HCT116 (cell line): ENCODE measurements around the gene HUWE1. TPM values are rescaled to one million over a fixed set of nuclear protein-coding genes. Genes with fewer than 3 reads are reported as not detected.

Experiments
- ATAC-seq: fragments of 200-7000 bp; cut with Tn5 transposase; 2 replicates; pipeline ENCODE4 v1.9.1; 2020; ENCODE audit warnings: mild to moderate bottlenecking, moderate library complexity
- BruUV-seq: library from RNA; stranded (reverse); fragments of 400-500 nt; replicated peaks from 2 replicates; lab custom pipeline; 2021; lab: Mats Ljungman, UMichigan
- CTCF ChIA-PET: fragments of 300-600 bp; sonication (Branson Sonifier 250); formaldehyde crosslinking; loops from one replicate; lab custom pipeline; 2021; ENCODE audit warnings: antibody characterized with exemption; lab: Charles Lee
- POLR2A ChIA-PET: fragments of 300-600, 350-600 bp; sonication (Branson Sonifier 250); formaldehyde crosslinking; loops from one replicate; lab custom pipeline; 2021; ENCODE audit warnings: antibody characterized with exemption; lab: Charles Lee
- RAD21 ChIA-PET, 2 experiments: fragments of 300-600 bp; sonication (Branson Sonifier 250); formaldehyde crosslinking; loops; one replicate each; lab custom pipeline; 2023; ENCODE audit warnings: low total read pairs in 2 of 2; ENCODE audit not compliant: uncharacterized antibody in 2 of 2, unreplicated experiment in 2 of 2, low non-redundant PET in 1 of 2; lab: Charles Lee
- DNase-seq: peaks from one replicate; pipeline ENCODE4 v3.0.0-alpha.2; 2010; ENCODE audit warnings: low read depth, low spot score
- H2AFZ ChIP-seq: fragments of 200-600 bp; shearing (Covaris generic), sonication (generic); 2 replicates; pipeline ENCODE4 v1.6.1; 2017; ENCODE audit warnings: low read depth, mixed run types, mixed read lengths, antibody characterized with exemption, low read length; ENCODE audit not compliant: poor library complexity, severe bottlenecking
- H3K27ac ChIP-seq: 2 replicates; pipeline ENCODE4 v1.5.1; 2012; ENCODE audit warnings: low read depth, low read length
- H3K27me3 ChIP-seq: fragments of 200-600 bp; sonication (generic); 2 replicates; pipeline ENCODE4 v1.6.1; 2016; ENCODE audit warnings: mixed run types, low read length, mixed read lengths; ENCODE audit not compliant: insufficient read depth
- H3K36me3 ChIP-seq, 2 experiments: fragments of 200-500 bp in 1 of 2; fragments of 200-600 bp in 1 of 2; sonication (Bioruptor generic) in 1 of 2; sonication (generic) in 1 of 2; 2 replicates each; pipeline versions ENCODE4 v1.5.1 to v1.6.1; 2014 to 2016; ENCODE audit warnings: low read length in 2 of 2, inconsistent platforms in 1 of 2, mixed read lengths in 1 of 2, mixed run types in 1 of 2; ENCODE audit not compliant: insufficient read depth in 2 of 2, control insufficient read depth in 1 of 2
- H3K4me1 ChIP-seq, 2 experiments: fragments of 200-600 bp in 1 of 2; sonication (generic) in 1 of 2; 2 replicates each; pipeline versions ENCODE4 v1.5.1 to v1.6.1; 2012 to 2017; ENCODE audit warnings: low read length in 2 of 2, inconsistent platforms in 1 of 2, mild to moderate bottlenecking in 1 of 2, mixed read lengths in 1 of 2, mixed run types in 1 of 2, moderate library complexity in 1 of 2; ENCODE audit not compliant: insufficient read depth in 2 of 2, control insufficient read depth in 1 of 2
- H3K4me2 ChIP-seq: fragments of 200-600 bp; sonication (generic); 2 replicates; pipeline ENCODE4 v1.6.1; 2017; ENCODE audit warnings: mixed run types, low read length, mixed read lengths
- H3K4me3 ChIP-seq, 2 experiments: fragments of 200-600 bp in 1 of 2; sonication (generic) in 1 of 2; replicated peaks in 1 of 2; 2 replicates each; pipeline ENCODE4 v1.5.1; 2011 to 2016; ENCODE audit warnings: low read length in 2 of 2, control low read depth in 1 of 2, low read depth in 1 of 2, mild to moderate bottlenecking in 1 of 2, mixed read lengths in 1 of 2, mixed run types in 1 of 2
- H3K79me2 ChIP-seq: fragments of 200-600 bp; sonication (generic); 2 replicates; pipeline ENCODE4 v1.6.1; 2017; ENCODE audit warnings: mild to moderate bottlenecking, mixed run types, low read length, moderate library complexity, mixed read lengths; ENCODE audit not compliant: insufficient read depth
- H3K9ac ChIP-seq: fragments of 200-600 bp; sonication (generic); 2 replicates; pipeline ENCODE4 v1.6.1; 2016; ENCODE audit warnings: low read length, mixed read lengths
- H3K9me2 ChIP-seq: fragments of 200-600 bp; sonication (generic), shearing (Covaris generic); 2 replicates; pipeline ENCODE4 v1.6.1; 2017; ENCODE audit warnings: mixed run types, mild to moderate bottlenecking, moderate library complexity; ENCODE audit not compliant: insufficient read depth
- H3K9me3 ChIP-seq, 2 experiments: fragments of 200-500 bp in 1 of 2; fragments of 200-600 bp in 1 of 2; sonication (Bioruptor generic) in 1 of 2; sonication (generic) in 1 of 2; 2 replicates each; pipeline ENCODE4 v1.6.1; 2014 to 2017; ENCODE audit warnings: low read length in 2 of 2, mixed read lengths in 2 of 2, inconsistent platforms in 1 of 2, low read depth in 1 of 2, mild to moderate bottlenecking in 1 of 2, mixed run types in 1 of 2, moderate library complexity in 1 of 2; ENCODE audit not compliant: control insufficient read depth in 1 of 2, insufficient read depth in 1 of 2
- H4K20me1 ChIP-seq: fragments of 200-600 bp; sonication (generic), shearing (Covaris generic); 2 replicates; pipeline ENCODE4 v1.6.1; 2017; ENCODE audit warnings: mixed run types, mild to moderate bottlenecking, moderate library complexity; ENCODE audit not compliant: insufficient read depth
- CBX3 ChIP-seq: IDR thresholded peaks from 2 replicates; pipeline ENCODE4 v1.6.1; 2012; ENCODE audit warnings: low read depth
- EZH2 ChIP-seq: fragments of 200-600 bp; sonication (generic); IDR thresholded peaks from 2 replicates; pipeline ENCODE4 v1.6.1; 2017; ENCODE audit warnings: antibody characterized with exemption, mixed run types
- FOSL1 ChIP-seq: IDR thresholded peaks from 2 replicates; pipeline ENCODE4 v1.6.1; 2012; ENCODE audit warnings: low read depth
- JUND ChIP-seq: IDR thresholded peaks from 2 replicates; pipeline ENCODE4 v1.6.1; 2012
- POLR2A ChIP-seq: IDR thresholded peaks from 2 replicates; pipeline ENCODE4 v1.7.0; 2011; ENCODE audit warnings: borderline replicate concordance; ENCODE audit not compliant: insufficient read depth, insufficient read length; ENCODE audit errors: extremely low read depth
- POLR2AphosphoS5 ChIP-seq: IDR thresholded peaks from 2 replicates; pipeline ENCODE4 v1.6.1; 2011; ENCODE audit warnings: mild to moderate bottlenecking, low read depth, low read length, moderate library complexity
- RAD21 ChIP-seq: IDR thresholded peaks from 2 replicates; pipeline ENCODE4 v1.6.1; 2012; ENCODE audit warnings: low read depth, mild to moderate bottlenecking
- REST ChIP-seq: IDR thresholded peaks from 2 replicates; pipeline ENCODE4 v1.6.1; 2012; ENCODE audit warnings: low read depth
- SP1 ChIP-seq: IDR thresholded peaks from 2 replicates; pipeline ENCODE4 v1.6.1; 2012; ENCODE audit warnings: low read depth
- SRF ChIP-seq: IDR thresholded peaks from 2 replicates; pipeline ENCODE4 v1.6.1; 2012; ENCODE audit warnings: low read depth
- TCF7L2 ChIP-seq: IDR thresholded peaks from 2 replicates; pipeline ENCODE4 v1.7.0; 2011; ENCODE audit warnings: borderline replicate concordance, inconsistent platforms; ENCODE audit not compliant: insufficient read depth, insufficient read length; ENCODE audit errors: extremely low read depth
- ZFX ChIP-seq: fragments of 450-650 bp; IDR thresholded peaks from 2 replicates; pipeline ENCODE4 v1.6.1; 2017
- intact Hi-C: fragments of 100-400 bp; cut with micrococcal nuclease; formaldehyde crosslinking; loops from 2 replicates; pipeline ENCODE4 v1.10.0; 2022
- total RNA-seq: library from RNA; stranded (reverse); gene quantifications from one replicate; pipeline ENCODE4 v1.2.1, GENCODE V29; 2021; ENCODE audit not compliant: unreplicated experiment

The HUWE1 gene
- total RNA-seq, 1 experiment from 2014 or later, result 197 TPM

GRCh38 chrX:53714580-53715345, 28.2 kb upstream of the HUWE1 start:
- POLR2A ChIA-PET, result interaction anchor here (1.0 to 1.4 kb wide), 3 partner anchors 11 to 31 kb away, joined by 3 to 6 read pairs (median 3); partner anchors contain the start of gene HUWE1

More at GRCh38 chrX:53714580-53715345, 28.2 kb upstream of the HUWE1 start:
- Histone ChIP-seq H2AFZ (peak overlapping the region; percentile 9), H3K9me2 (no peaks in the 10 kb centered on the region), H3K4me1 (peaks cover 20 to 22% of the 10 kb centered on the region in 2 experiments), H3K9me3 (no peaks in the 10 kb centered on the region), H3K79me2 (no peaks in the 10 kb centered on the region), H3K27me3 (no peaks in the 10 kb centered on the region), H3K36me3 (no peaks in the 10 kb centered on the region), H3K27ac (peak overlapping the region; percentile 43), H4K20me1 (no peaks in the 10 kb centered on the region), H3K9ac (no peak overlapping the region), H3K4me2 (peak overlapping the region; percentile 59), H3K4me3 (no peak overlapping the region)
- ATAC-seq, result peak; percentile 71
- intact Hi-C loops, result no loop called here
- BruUV-seq, result no TSS peak
- no peak for TF ChIP-seq EZH2
- TF ChIP-seq RAD21, result peak; percentile 29; the same call in 1 of the 2 replicates
- TF ChIP-seq POLR2A, result no peak
- TF ChIP-seq FOSL1, result 0 out of 2 replicates have a peak, but pooled peaks have one; percentile 8
- TF ChIP-seq SP1, result peak; percentile 40; the same call in 1 of the 2 replicates
- TF ChIP-seq CBX3, result 0 out of 2 replicates have a peak, but pooled peaks have one; percentile 16
- TF ChIP-seq POLR2AphosphoS5, result no peak
- TF ChIP-seq TCF7L2, result no peak
- 0 out of 2 replicates have a peak, but pooled peaks have one; percentile 4 for TF ChIP-seq JUND
- no peak for TF ChIP-seq REST
- no peak for TF ChIP-seq SRF
- TF ChIP-seq ZFX, result no peak
- peak; percentile 4 for DNase-seq
- CTCF ChIA-PET, result no interaction called here
- RAD21 ChIA-PET, result no interaction called here
